NCI-H526 (cell line): ENCODE measurements around the gene MBD1.
"Not testable (repeated sequence)": the region's sequence is repeated elsewhere in the genome, so short reads cannot be mapped to it uniquely, and the experiment has no call there.

ENCODE experiments used
- DNase-seq, 2 experiments: peaks; one replicate each; lab custom pipeline; 2025; lab: John Stamatoyannopoulos, UW

The MBD1 gene

GRCh38 chr18:50281295-50281971 lies at the start of gene MBD1:
Gene MBD1 (minus strand): TSS chr18:50281523. CDS start chr18:50279992, 1,531 bp downstream.
- peak; percentile 96 to 100 for DNase-seq

- no peak for DNase-seq
Measured at GRCh38 chr18:50330176-50330575, 48.9 kb upstream of the MBD1 start.

GRCh38 chr18:50327983-50328382 lies 46.7 kb upstream of the MBD1 start:
- DNase-seq: no peak

- DNase-seq: no peak
Measured at GRCh38 chr18:50320719-50321118, 39.4 kb upstream of the MBD1 start.

GRCh38 chr18:50315100-50315871 lies 34.0 kb upstream of the MBD1 start:
- no peak for DNase-seq

GRCh38 chr18:50313873-50314460 lies 32.6 kb upstream of the MBD1 start:
- DNase-seq: no peak

- DNase-seq: no peak
Measured at GRCh38 chr18:50313031-50313607, 31.8 kb upstream of the MBD1 start.

GRCh38 chr18:50312296-50313030 lies 31.1 kb upstream of the MBD1 start:
- DNase-seq: no peak

- no peak for DNase-seq
Measured at GRCh38 chr18:50311650-50312049, 30.3 kb upstream of the MBD1 start.

- no peak for DNase-seq
Measured at GRCh38 chr18:50310080-50310479, 28.8 kb upstream of the MBD1 start.

- DNase-seq: not testable (repeated sequence)
Measured at GRCh38 chr18:50308851-50309250, 27.5 kb upstream of the MBD1 start.

- peak; percentile 69 to 95 for DNase-seq
Measured at GRCh38 chr18:50307738-50308470, 26.6 kb upstream of the MBD1 start.

- DNase-seq: no peak
Measured at GRCh38 chr18:50307400-50307737, 26.0 kb upstream of the MBD1 start.

GRCh38 chr18:50306944-50307343 lies 25.6 kb upstream of the MBD1 start:
- no peak for DNase-seq

- no peak for DNase-seq
Measured at GRCh38 chr18:50301074-50301473, 19.8 kb upstream of the MBD1 start.

GRCh38 chr18:50299626-50300388 lies 18.5 kb upstream of the MBD1 start:
- no peak for DNase-seq

- DNase-seq: peak in 1 of 2 experiments; percentile 17
Measured at GRCh38 chr18:50298443-50299284, 17.3 kb upstream of the MBD1 start.

GRCh38 chr18:50297621-50298442 lies 16.5 kb upstream of the MBD1 start:
- DNase-seq: peak; percentile 5 to 76

GRCh38 chr18:50293039-50293438 lies 11.7 kb upstream of the MBD1 start:
- no peak for DNase-seq
